ENCODE measurements around the gene TAF6.
"Not testable (repeated sequence)": the region's sequence is repeated elsewhere in the genome, so short reads cannot be mapped to it uniquely, and the experiment has no call there.

TAF6 gene

GRCh38 chr7:100152937-100153666 is 33.9 kb upstream of the TAF6 start:
- DNase-seq (ENCODE audit: extremely low read depth in 1 of 2, low read depth in 1 of 2), result no peak

- no peak for DNase-seq (ENCODE audit: extremely low read depth in 1 of 2, low read depth in 1 of 2)
Observed at GRCh38 chr7:100152404-100152803, 33.2 kb upstream of the TAF6 start.

GRCh38 chr7:100148559-100149328 is 29.6 kb upstream of the TAF6 start, which contains the start of gene LAMTOR4:
Gene LAMTOR4, plus strand, starts transcription at chr7:100148918. Its CDS starts 55 bp downstream, at chr7:100148973.
- peak; percentile 93 to 98 for DNase-seq (ENCODE audit: extremely low read depth in 1 of 2, low read depth in 1 of 2)

GRCh38 chr7:100148225-100148558 is 29.0 kb upstream of the TAF6 start:
- DNase-seq (ENCODE audit: extremely low read depth in 1 of 2, low read depth in 1 of 2), result no peak

GRCh38 chr7:100147278-100147677 is 28.1 kb upstream of the TAF6 start:
- DNase-seq (ENCODE audit: extremely low read depth in 1 of 2, low read depth in 1 of 2), result no peak

- not testable (repeated sequence) for DNase-seq (ENCODE audit: extremely low read depth in 1 of 2, low read depth in 1 of 2)
Observed at GRCh38 chr7:100146350-100146749, 27.2 kb upstream of the TAF6 start.

- no peak for DNase-seq (ENCODE audit: extremely low read depth in 1 of 2, low read depth in 1 of 2)
Observed at GRCh38 chr7:100142461-100142860, 23.3 kb upstream of the TAF6 start.

- DNase-seq (ENCODE audit: extremely low read depth in 1 of 2, low read depth in 1 of 2), result no peak
Observed at GRCh38 chr7:100141555-100141949, 22.4 kb upstream of the TAF6 start.

GRCh38 chr7:100137851-100138760 is 18.9 kb upstream of the TAF6 start:
- DNase-seq (ENCODE audit: extremely low read depth in 1 of 2, low read depth in 1 of 2), result no peak

GRCh38 chr7:100132697-100133151 is 13.6 kb upstream of the TAF6 start:
- peak in 1 of 2 donors; percentile 31 for DNase-seq (ENCODE audit: extremely low read depth in 1 of 2, low read depth in 1 of 2)

GRCh38 chr7:100132126-100132525 is 13.0 kb upstream of the TAF6 start:
- no peak for DNase-seq (ENCODE audit: extremely low read depth in 1 of 2, low read depth in 1 of 2)

- DNase-seq (ENCODE audit: extremely low read depth in 1 of 2, low read depth in 1 of 2), result peak; percentile 63 to 74
Observed at GRCh38 chr7:100130608-100131453, 11.7 kb upstream of the TAF6 start.

GRCh38 chr7:100130220-100130607 is 11.1 kb upstream of the TAF6 start:
- DNase-seq (ENCODE audit: extremely low read depth in 1 of 2, low read depth in 1 of 2), result not testable (repeated sequence)

- DNase-seq (ENCODE audit: extremely low read depth in 1 of 2, low read depth in 1 of 2), result no peak
Observed at GRCh38 chr7:100128637-100128963, 9.4 kb upstream of the TAF6 start.

GRCh38 chr7:100127866-100128636 is 8.9 kb upstream of the TAF6 start:
- peak in 1 of 2 donors; percentile 11 for DNase-seq (ENCODE audit: extremely low read depth in 1 of 2, low read depth in 1 of 2)

GRCh38 chr7:100126931-100127865 is 8.0 kb upstream of the TAF6 start, which contains the start of gene MBLAC1:
Gene MBLAC1, plus strand, starts transcription at chr7:100126967. Its CDS starts 429 bp downstream, at chr7:100127396.
- peak; percentile 82 to 86 for DNase-seq (ENCODE audit: extremely low read depth in 1 of 2, low read depth in 1 of 2)

- no peak for DNase-seq (ENCODE audit: extremely low read depth in 1 of 2, low read depth in 1 of 2)
Observed at GRCh38 chr7:100126239-100126930, 7.2 kb upstream of the TAF6 start.

Measured in activated CD8-positive, alpha-beta memory T cell treated with anti-CD3 and anti-CD28 coated beads for 1 hour (primary cell).